Calu3 (cell line): ENCODE results near the gene DZIP1. TPM values are rescaled to one million over a fixed set of nuclear protein-coding genes. Genes with fewer than 3 reads are reported as not detected.

ENCODE experiments used
- BruUV-seq: library from RNA; stranded (reverse); fragments of 400-500 nt; replicated peaks from 2 replicates; lab custom pipeline; 2021; lab: Mats Ljungman, UMichigan
- CTCF ChIA-PET: fragments of 300-600 bp; sonication (Branson Sonifier 250); formaldehyde crosslinking; loops from one replicate; lab custom pipeline; 2022; ENCODE audit warnings: antibody characterized with exemption; lab: Charles Lee
- DNase-seq: peaks from one replicate; pipeline ENCODE4 v3.0.0; 2022
- H3K27ac Mint-ChIP-seq: one replicate; pipeline ENCODE4 v1.8.0; 2022; ENCODE audit warnings: mixed read lengths; ENCODE audit not compliant: unreplicated experiment
- H3K27me3 Mint-ChIP-seq: one replicate; pipeline ENCODE4 v1.8.0; 2022; ENCODE audit warnings: mixed read lengths; ENCODE audit not compliant: unreplicated experiment
- H3K36me3 Mint-ChIP-seq: one replicate; pipeline ENCODE4 v1.8.0; 2022; ENCODE audit warnings: mild to moderate bottlenecking, moderate library complexity, mixed read lengths; ENCODE audit not compliant: insufficient read depth, unreplicated experiment
- H3K4me1 Mint-ChIP-seq: one replicate; pipeline ENCODE4 v1.8.0; 2022; ENCODE audit warnings: mild to moderate bottlenecking, low read depth, mixed read lengths; ENCODE audit not compliant: unreplicated experiment
- H3K4me3 Mint-ChIP-seq: one replicate; pipeline ENCODE4 v1.8.0; 2022; ENCODE audit warnings: mild to moderate bottlenecking, low read depth, moderate library complexity, mixed read lengths; ENCODE audit not compliant: unreplicated experiment
- H3K9me3 Mint-ChIP-seq: one replicate; pipeline ENCODE4 v1.8.0; 2022; ENCODE audit warnings: low read depth, mixed read lengths; ENCODE audit not compliant: unreplicated experiment
- CTCF ChIP-seq: fragments of 200-600 bp; IDR thresholded peaks from one replicate; pipeline ENCODE4 v1.8.0; 2022; ENCODE audit warnings: antibody characterized with exemption; ENCODE audit not compliant: unreplicated experiment
- intact Hi-C: fragments of 100-400 bp; cut with micrococcal nuclease; formaldehyde crosslinking; loops from one replicate; pipeline ENCODE4 v1.10.0; 2022; ENCODE audit not compliant: unreplicated experiment
- total RNA-seq: library from RNA; stranded (reverse); gene quantifications from 2 replicates; pipeline ENCODE4 v1.2.3, GENCODE V29; 2022

DZIP1 gene
- total RNA-seq, 1 experiment from 2014 or later: 10.2 TPM

- intact Hi-C loops: no loop called here
- Mint-ChIP-seq H3K4me1 (no peaks in the 10 kb centered on the region), H3K27ac (no peak overlapping the region), H3K9me3 (no peaks in the 10 kb centered on the region), H3K36me3 (no peaks in the 10 kb centered on the region), H3K27me3 (no peaks in the 10 kb centered on the region), H3K4me3 (no peak overlapping the region)
- CTCF ChIA-PET: no interaction called here
- TF ChIP-seq CTCF: no peak
- BruUV-seq: no TSS peak
- DNase-seq: no peak
Observed at GRCh38 chr13:95656386-95657015, 12.0 kb upstream of the DZIP1 start.

- intact Hi-C loops: no loop called here
Observed at GRCh38 chr13:95652821-95653220, 8.3 kb upstream of the DZIP1 start.

GRCh38 chr13:95652244-95652764 is 7.8 kb upstream of the DZIP1 start:
- no peaks in the 10 kb centered on the region for H3K36me3 Mint-ChIP-seq
- H3K4me3 Mint-ChIP-seq: no peak overlapping the region
- no TSS peak for BruUV-seq
- H3K27ac Mint-ChIP-seq: no peak overlapping the region
- TF ChIP-seq CTCF: no peak
- no peak for DNase-seq
- intact Hi-C loops: no loop called here
- H3K4me1 Mint-ChIP-seq: no peaks in the 10 kb centered on the region
- no peaks in the 10 kb centered on the region for H3K27me3 Mint-ChIP-seq
- CTCF ChIA-PET: no interaction called here
- no peaks in the 10 kb centered on the region for H3K9me3 Mint-ChIP-seq

More at GRCh38 chr13:95652821-95653220, 8.3 kb upstream of the DZIP1 start:
- CTCF ChIA-PET: no interaction called here
- Mint-ChIP-seq H3K27ac (no peak overlapping the region), H3K4me3 (no peak overlapping the region), H3K36me3 (no peaks in the 10 kb centered on the region), H3K9me3 (no peaks in the 10 kb centered on the region), H3K27me3 (no peaks in the 10 kb centered on the region), H3K4me1 (no peaks in the 10 kb centered on the region)
- no peak for DNase-seq
- BruUV-seq: no TSS peak
- TF ChIP-seq CTCF: no peak

GRCh38 chr13:95650696-95651095 is 6.2 kb upstream of the DZIP1 start:
- no peaks in the 10 kb centered on the region for H3K36me3 Mint-ChIP-seq
- no peaks in the 10 kb centered on the region for H3K9me3 Mint-ChIP-seq
- H3K27me3 Mint-ChIP-seq: no peaks in the 10 kb centered on the region
- no peak overlapping the region for H3K4me3 Mint-ChIP-seq
- intact Hi-C loops: no loop called here
- no peak for TF ChIP-seq CTCF
- H3K4me1 Mint-ChIP-seq: no peaks in the 10 kb centered on the region
- CTCF ChIA-PET: no interaction called here
- no TSS peak for BruUV-seq
- H3K27ac Mint-ChIP-seq: no peak overlapping the region
- no peak for DNase-seq
